Measurements from ENCODE around the gene NOCT.

DNA sequence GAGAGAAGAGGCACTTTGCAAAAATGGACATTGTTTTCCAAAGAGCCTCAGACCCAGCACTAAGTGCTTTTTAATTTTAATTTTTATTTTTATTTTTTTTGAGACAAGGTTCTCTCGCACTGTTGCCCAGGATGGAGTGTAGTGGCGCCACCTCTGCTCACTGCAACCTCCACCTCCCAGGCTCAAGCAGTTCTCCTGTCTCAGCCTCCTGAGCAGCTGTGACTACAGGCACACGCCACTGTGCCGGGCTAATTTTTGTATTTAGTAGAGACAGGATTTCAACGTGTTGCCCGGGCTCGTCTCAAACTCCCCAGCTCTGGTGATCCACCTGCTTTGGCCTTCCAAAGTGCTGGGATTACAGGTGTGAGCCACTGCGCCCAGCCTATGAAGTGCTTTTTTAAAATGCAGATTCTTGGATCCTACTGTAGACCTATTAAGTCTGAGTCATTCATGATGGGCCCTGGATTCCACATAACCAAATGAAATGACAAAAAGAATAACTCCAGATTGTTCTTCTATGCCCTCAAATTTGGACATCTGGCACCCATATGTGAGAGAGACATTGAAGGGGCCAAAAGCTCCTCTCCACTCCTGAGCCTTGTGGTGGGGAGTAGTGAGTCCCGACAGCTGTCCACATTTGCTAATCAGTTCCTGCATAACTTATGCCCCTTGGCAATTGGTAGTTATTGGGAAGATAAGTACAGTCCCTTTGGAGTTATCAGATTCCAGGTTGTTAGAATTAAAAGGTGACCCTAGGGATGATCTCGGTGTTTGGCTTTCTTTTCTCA lies 3.6 kb downstream of the NOCT start:
- TF ChIP-seq, protein P1, sequence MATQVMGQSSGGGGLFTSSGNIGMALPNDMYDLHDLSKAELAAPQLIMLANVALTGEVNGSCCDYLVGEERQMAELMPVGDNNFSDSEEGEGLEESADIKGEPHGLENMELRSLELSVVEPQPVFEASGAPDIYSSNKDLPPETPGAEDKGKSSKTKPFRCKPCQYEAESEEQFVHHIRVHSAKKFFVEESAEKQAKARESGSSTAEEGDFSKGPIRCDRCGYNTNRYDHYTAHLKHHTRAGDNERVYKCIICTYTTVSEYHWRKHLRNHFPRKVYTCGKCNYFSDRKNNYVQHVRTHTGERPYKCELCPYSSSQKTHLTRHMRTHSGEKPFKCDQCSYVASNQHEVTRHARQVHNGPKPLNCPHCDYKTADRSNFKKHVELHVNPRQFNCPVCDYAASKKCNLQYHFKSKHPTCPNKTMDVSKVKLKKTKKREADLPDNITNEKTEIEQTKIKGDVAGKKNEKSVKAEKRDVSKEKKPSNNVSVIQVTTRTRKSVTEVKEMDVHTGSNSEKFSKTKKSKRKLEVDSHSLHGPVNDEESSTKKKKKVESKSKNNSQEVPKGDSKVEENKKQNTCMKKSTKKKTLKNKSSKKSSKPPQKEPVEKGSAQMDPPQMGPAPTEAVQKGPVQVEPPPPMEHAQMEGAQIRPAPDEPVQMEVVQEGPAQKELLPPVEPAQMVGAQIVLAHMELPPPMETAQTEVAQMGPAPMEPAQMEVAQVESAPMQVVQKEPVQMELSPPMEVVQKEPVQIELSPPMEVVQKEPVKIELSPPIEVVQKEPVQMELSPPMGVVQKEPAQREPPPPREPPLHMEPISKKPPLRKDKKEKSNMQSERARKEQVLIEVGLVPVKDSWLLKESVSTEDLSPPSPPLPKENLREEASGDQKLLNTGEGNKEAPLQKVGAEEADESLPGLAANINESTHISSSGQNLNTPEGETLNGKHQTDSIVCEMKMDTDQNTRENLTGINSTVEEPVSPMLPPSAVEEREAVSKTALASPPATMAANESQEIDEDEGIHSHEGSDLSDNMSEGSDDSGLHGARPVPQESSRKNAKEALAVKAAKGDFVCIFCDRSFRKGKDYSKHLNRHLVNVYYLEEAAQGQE (IDR thresholded peaks at IDR 0.05; ENCODE audit: low read depth), result no peak
- TF ChIP-seq SRF (IDR thresholded peaks at IDR 0.05; ENCODE audit: low read depth) (no peak), FOSL1 (IDR thresholded peaks at IDR 0.05; ENCODE audit: low read depth) (no peak), EZH2 (IDR thresholded peaks at IDR 0.05) (no peak), JUND (IDR thresholded peaks at IDR 0.05) (no peak), POLR2AphosphoS5 (IDR thresholded peaks at IDR 0.05; ENCODE audit: low read depth, low read length) (no peak), ZFX (IDR thresholded peaks at IDR 0.05) (no peak), POLR2A (IDR thresholded peaks at IDR 0.05; ENCODE audit: borderline replicate concordance, extremely low read depth, insufficient read depth, insufficient read length) (no peak), CEBPB (IDR thresholded peaks at IDR 0.05; ENCODE audit: low read depth) (no peak)
- TF ChIP-seq, protein P2, sequence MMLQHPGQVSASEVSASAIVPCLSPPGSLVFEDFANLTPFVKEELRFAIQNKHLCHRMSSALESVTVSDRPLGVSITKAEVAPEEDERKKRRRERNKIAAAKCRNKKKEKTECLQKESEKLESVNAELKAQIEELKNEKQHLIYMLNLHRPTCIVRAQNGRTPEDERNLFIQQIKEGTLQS (IDR thresholded peaks at IDR 0.05), result no peak
- TF ChIP-seq, protein P3, sequence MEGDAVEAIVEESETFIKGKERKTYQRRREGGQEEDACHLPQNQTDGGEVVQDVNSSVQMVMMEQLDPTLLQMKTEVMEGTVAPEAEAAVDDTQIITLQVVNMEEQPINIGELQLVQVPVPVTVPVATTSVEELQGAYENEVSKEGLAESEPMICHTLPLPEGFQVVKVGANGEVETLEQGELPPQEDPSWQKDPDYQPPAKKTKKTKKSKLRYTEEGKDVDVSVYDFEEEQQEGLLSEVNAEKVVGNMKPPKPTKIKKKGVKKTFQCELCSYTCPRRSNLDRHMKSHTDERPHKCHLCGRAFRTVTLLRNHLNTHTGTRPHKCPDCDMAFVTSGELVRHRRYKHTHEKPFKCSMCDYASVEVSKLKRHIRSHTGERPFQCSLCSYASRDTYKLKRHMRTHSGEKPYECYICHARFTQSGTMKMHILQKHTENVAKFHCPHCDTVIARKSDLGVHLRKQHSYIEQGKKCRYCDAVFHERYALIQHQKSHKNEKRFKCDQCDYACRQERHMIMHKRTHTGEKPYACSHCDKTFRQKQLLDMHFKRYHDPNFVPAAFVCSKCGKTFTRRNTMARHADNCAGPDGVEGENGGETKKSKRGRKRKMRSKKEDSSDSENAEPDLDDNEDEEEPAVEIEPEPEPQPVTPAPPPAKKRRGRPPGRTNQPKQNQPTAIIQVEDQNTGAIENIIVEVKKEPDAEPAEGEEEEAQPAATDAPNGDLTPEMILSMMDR (IDR thresholded peaks at IDR 0.05 in 2 of 3, conservative IDR thresholded peaks at IDR 0.05 in 1 of 3; ENCODE audit: borderline replicate concordance in 1 of 3, insufficient read depth in 1 of 3, low read depth in 2 of 3, low read length in 2 of 3), result no peak
- TF ChIP-seq, protein P4, sequence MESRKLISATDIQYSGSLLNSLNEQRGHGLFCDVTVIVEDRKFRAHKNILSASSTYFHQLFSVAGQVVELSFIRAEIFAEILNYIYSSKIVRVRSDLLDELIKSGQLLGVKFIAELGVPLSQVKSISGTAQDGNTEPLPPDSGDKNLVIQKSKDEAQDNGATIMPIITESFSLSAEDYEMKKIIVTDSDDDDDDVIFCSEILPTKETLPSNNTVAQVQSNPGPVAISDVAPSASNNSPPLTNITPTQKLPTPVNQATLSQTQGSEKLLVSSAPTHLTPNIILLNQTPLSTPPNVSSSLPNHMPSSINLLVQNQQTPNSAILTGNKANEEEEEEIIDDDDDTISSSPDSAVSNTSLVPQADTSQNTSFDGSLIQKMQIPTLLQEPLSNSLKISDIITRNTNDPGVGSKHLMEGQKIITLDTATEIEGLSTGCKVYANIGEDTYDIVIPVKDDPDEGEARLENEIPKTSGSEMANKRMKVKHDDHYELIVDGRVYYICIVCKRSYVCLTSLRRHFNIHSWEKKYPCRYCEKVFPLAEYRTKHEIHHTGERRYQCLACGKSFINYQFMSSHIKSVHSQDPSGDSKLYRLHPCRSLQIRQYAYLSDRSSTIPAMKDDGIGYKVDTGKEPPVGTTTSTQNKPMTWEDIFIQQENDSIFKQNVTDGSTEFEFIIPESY (IDR thresholded peaks at IDR 0.05; ENCODE audit: extremely low read depth, insufficient replicate concordance, low read length), result no peak

Measured in HCT116 (cell line).